Fibroblast of skin of scalp (primary cell): Measurements from ENCODE around the gene TESK1. TPM values are rescaled to one million over a fixed set of nuclear protein-coding genes. Genes with fewer than 3 reads are reported as not detected.
A peak's percentile ranks its signal among the peaks of the same experiment; 100 is the strongest.
"Not testable (repeated sequence)": the region's sequence is repeated elsewhere in the genome, so short reads cannot be mapped to it uniquely, and the experiment has no call there.

Source experiments
- DNase-seq: peaks from one replicate; pipeline ENCODE4 v3.0.0-alpha.2; 2013
- polyA plus RNA-seq, 2 experiments: library from polyadenylated mRNA; unstranded; fragments of 120-200 nt; gene quantifications; one replicate each; pipeline ENCODE4 v1.2.1, GENCODE V29; 2013; ENCODE audit not compliant: insufficient read length in 2 of 2

The TESK1 gene
- polyA plus RNA-seq (2013, experiment 1 of 2; ENCODE audit: insufficient read length), result 36.4 TPM
- polyA plus RNA-seq (2013, experiment 2 of 2; ENCODE audit: insufficient read length), result 35.2 TPM

- DNase-seq, result peak; percentile 56
Observed at GRCh38 chr9:35604578-35605350, at the start of gene TESK1. Gene TESK1, plus strand, starts transcription at chr9:35605262. Its CDS starts 358 bp downstream, at chr9:35605620.

- DNase-seq, result no peak
Observed at GRCh38 chr9:35555881-35556280, 49.2 kb upstream of the TESK1 start.

- DNase-seq, result no peak
Observed at GRCh38 chr9:35556776-35557175, 48.3 kb upstream of the TESK1 start.

- DNase-seq, result no peak
Observed at GRCh38 chr9:35557320-35557719, 47.7 kb upstream of the TESK1 start.

GRCh38 chr9:35558185-35558584 lies 46.9 kb upstream of the TESK1 start:
- DNase-seq, result no peak

GRCh38 chr9:35559792-35560530 lies 45.1 kb upstream of the TESK1 start:
- no peak for DNase-seq

GRCh38 chr9:35560625-35561337 lies 44.3 kb upstream of the TESK1 start:
- DNase-seq, result no peak

- no peak for DNase-seq
Observed at GRCh38 chr9:35561468-35562261, 43.4 kb upstream of the TESK1 start.

GRCh38 chr9:35562895-35563780 lies 41.9 kb upstream of the TESK1 start:
- no peak for DNase-seq

GRCh38 chr9:35563791-35564197 lies 41.3 kb upstream of the TESK1 start:
- no peak for DNase-seq

- no peak for DNase-seq
Observed at GRCh38 chr9:35564658-35565061, 40.4 kb upstream of the TESK1 start.

GRCh38 chr9:35566417-35566816 lies 38.6 kb upstream of the TESK1 start:
- DNase-seq, result peak; percentile 80

- peak; percentile 36 for DNase-seq
Observed at GRCh38 chr9:35568196-35568595, 36.9 kb upstream of the TESK1 start.

- DNase-seq, result no peak
Observed at GRCh38 chr9:35569206-35569605, 35.9 kb upstream of the TESK1 start.

GRCh38 chr9:35570709-35571504 lies 34.2 kb upstream of the TESK1 start:
- no peak for DNase-seq

- DNase-seq, result no peak
Observed at GRCh38 chr9:35574578-35575122, 30.4 kb upstream of the TESK1 start.

- no peak for DNase-seq
Observed at GRCh38 chr9:35575478-35575877, 29.6 kb upstream of the TESK1 start.

GRCh38 chr9:35577486-35577885 lies 27.6 kb upstream of the TESK1 start:
- DNase-seq, result no peak

- no peak for DNase-seq
Observed at GRCh38 chr9:35579130-35579529, 25.9 kb upstream of the TESK1 start.

GRCh38 chr9:35579659-35580227 lies 25.3 kb upstream of the TESK1 start:
- DNase-seq, result not testable (repeated sequence)
